GM12878 (cell line): ENCODE data around the gene ARHGEF16. TPM values are rescaled to one million over a fixed set of nuclear protein-coding genes. Genes with fewer than 3 reads are reported as not detected.

Experiments
- ATAC-seq: fragments of 200-7000 bp; cut with Tn5 transposase; 3 replicates; pipeline ENCODE4 v1.9.1; 2020; ENCODE audit warnings: mild to moderate bottlenecking, moderate library complexity
- BruUV-seq: library from RNA; stranded (reverse); fragments of 400-500 nt; replicated peaks from 2 replicates; lab custom pipeline; 2021; lab: Mats Ljungman, UMichigan
- CTCF ChIA-PET: fragments of 300-600 bp; sonication (Branson Sonifier 250); formaldehyde crosslinking; extraction: SDS; loops from one replicate; lab custom pipeline; 2021; ENCODE audit warnings: inconsistent platforms; lab: Yijun Ruan, JAX
- POLR2A ChIA-PET: fragments of 350-600 bp; formaldehyde crosslinking; extraction: SDS; loops from one replicate; lab custom pipeline; 2021; ENCODE audit warnings: inconsistent platforms; lab: Charles Lee
- RAD21 ChIA-PET: fragments of 300-600 bp; sonication (Branson Sonifier 250); formaldehyde crosslinking; loops from one replicate; lab custom pipeline; 2023; ENCODE audit warnings: antibody characterized with exemption; ENCODE audit not compliant: unreplicated experiment; lab: Charles Lee
- SMC1A ChIA-PET: fragments of 300-600 bp; sonication (Branson Sonifier 250); formaldehyde crosslinking; loops from one replicate; lab custom pipeline; 2023; ENCODE audit not compliant: unreplicated experiment, uncharacterized antibody; lab: Charles Lee
- DNase-seq: peaks from one replicate; pipeline ENCODE4 v3.0.0-alpha.2; 2011; ENCODE audit warnings: low read depth, low spot score
- FAIRE-seq: peaks from 3 replicates; lab custom pipeline; 2011; peaks lifted over from hg19 to GRCh38; lab: Jason Lieb, UNC
- H2AFZ ChIP-seq: 2 replicates; pipeline ENCODE4 v1.6.0; 2011; ENCODE audit warnings: low read depth, low read length, control low read depth; ENCODE audit not compliant: control insufficient read depth
- H3K27ac ChIP-seq: 2 replicates; pipeline ENCODE4 v1.5.1; 2011; ENCODE audit warnings: control low read depth; ENCODE audit not compliant: control insufficient read depth, insufficient read depth
- H3K27me3 ChIP-seq, 2 experiments: replicated peaks in 1 of 2; 2 replicates each; pipeline versions ENCODE4 v1.6.0 to v1.6.1; 2011; ENCODE audit warnings: low read length in 1 of 2; ENCODE audit not compliant: control insufficient read depth in 2 of 2, insufficient read depth in 2 of 2
- H3K36me3 ChIP-seq, 2 experiments: 2 replicates each; pipeline ENCODE4 v1.5.1; 2011; ENCODE audit warnings: low read length in 1 of 2; ENCODE audit not compliant: control insufficient read depth in 2 of 2, insufficient read depth in 2 of 2
- H3K4me1 ChIP-seq: 2 replicates; pipeline ENCODE4 v1.6.1; 2011; ENCODE audit warnings: mild to moderate bottlenecking, low read length, moderate library complexity, mixed read lengths; ENCODE audit not compliant: control insufficient read depth, insufficient read depth
- H3K4me2 ChIP-seq: 2 replicates; pipeline ENCODE4 v1.6.0; 2011; ENCODE audit warnings: control low read depth; ENCODE audit not compliant: control insufficient read depth, insufficient read depth
- H3K4me3 ChIP-seq: fragments of 200-600 bp; sonication (generic); 2 replicates; pipeline ENCODE4 v1.5.1; 2016
- H3K79me2 ChIP-seq: 2 replicates; pipeline ENCODE4 v1.6.0; 2011; ENCODE audit warnings: low read length; ENCODE audit not compliant: control insufficient read depth, insufficient read depth
- H3K9ac ChIP-seq: 2 replicates; pipeline ENCODE4 v1.8.0; 2011; ENCODE audit warnings: low read length, control low read depth, mixed read lengths; ENCODE audit not compliant: control insufficient read depth, insufficient read depth
- H3K9me3 ChIP-seq: replicated peaks from 3 replicates; pipeline ENCODE4 v1.5.1; 2011; ENCODE audit warnings: mild to moderate bottlenecking, low read length; ENCODE audit not compliant: control insufficient read depth, insufficient read depth
- H4K20me1 ChIP-seq: 2 replicates; pipeline ENCODE4 v1.6.0; 2011; ENCODE audit not compliant: control insufficient read depth, insufficient read depth
- DPF2 ChIP-seq: fragments of 450-650 bp; IDR thresholded peaks from 2 replicates; pipeline ENCODE4 v1.6.1; 2017; ENCODE audit warnings: mild to moderate bottlenecking
- KLF5 ChIP-seq: fragments of 450-650 bp; IDR thresholded peaks from 2 replicates; pipeline ENCODE4 v1.6.1; 2014; ENCODE audit warnings: mild to moderate bottlenecking; ENCODE audit not compliant: partially characterized antibody
- MTA3 ChIP-seq: IDR thresholded peaks from 2 replicates; pipeline ENCODE4 v1.6.1; 2012; ENCODE audit warnings: low read length, inconsistent platforms, borderline replicate concordance
- STAT1 ChIP-seq: fragments of 450-650 bp; conservative IDR thresholded peaks from 2 replicates; pipeline ENCODE4 v1.6.1; 2014; ENCODE audit warnings: antibody characterized with exemption, mild to moderate bottlenecking
- ZNF274 ChIP-seq: IDR thresholded peaks from one replicate; pipeline ENCODE4 v1.8.0; 2011; ENCODE audit not compliant: insufficient read length, insufficient read depth
- ZNF687 ChIP-seq: fragments of 450-650 bp; IDR thresholded peaks from 2 replicates; pipeline ENCODE4 v1.6.1; 2017; ENCODE audit warnings: mild to moderate bottlenecking, moderate library complexity
- WGBS: methylation state at CpG from one replicate; pipeline ENCODE4 v1.1.6; 2016; ENCODE audit warnings: low lambda C conversion rate; ENCODE audit not compliant: insufficient replicate concordance, insufficient coverage; ENCODE audit errors: missing lambda C conversion rate; 5-methylcytosine and 5-hydroxymethylcytosine counted together
- in situ Hi-C: fragments of 300-500 bp; cut with MboI; formaldehyde crosslinking; loops from 9 replicates; pipeline ENCODE4 v1.14.3; 2018; ENCODE audit warnings: mixed read lengths
- intact Hi-C: fragments of 100-400 bp; cut with micrococcal nuclease; formaldehyde crosslinking; loops from one replicate; pipeline ENCODE4 v1.14.2; 2022; ENCODE audit not compliant: unreplicated experiment
- polyA plus RNA-seq, 11 experiments: library from polyadenylated mRNA; depleted of rRNA in 4 of 11; unstranded in 6 of 11; stranded (reverse) in 5 of 11; fragments of >200 nt; fragmentation: Nextera tagmentation in 4 of 11; fragmentation: Illumina TruSeq in 1 of 11; extraction: Ambion mirVana in 4 of 11; extraction: Trizol in 1 of 11; gene quantifications; 1 replicate in 1 of 11; 2 replicates in 10 of 11; pipeline versions ENCODE4 v1.2.1 to v1.2.3, GENCODE V29; 2011 to 2016; ENCODE audit warnings: inconsistent platforms in 2 of 11, missing spikeins in 2 of 11, low read depth in 1 of 11
- total RNA-seq, 4 experiments: library from RNA; depleted of rRNA in 3 of 4; stranded (reverse); fragments of >200 nt in 3 of 4; fragmentation: Illumina TruSeq in 1 of 4; extraction: Trizol in 1 of 4; gene quantifications; 2 replicates each; pipeline versions ENCODE4 v1.2.1 to v1.2.3, GENCODE V29; 2013 to 2021
- TF ChIP-seq, protein P1 (sequence below): fragments of 450-650 bp; formaldehyde crosslinking; IDR thresholded peaks from 2 replicates; pipeline ENCODE4 v1.5.0; 2022; ENCODE audit warnings: mild to moderate bottlenecking, missing genetic modification characterization

Gene ARHGEF16
- total and polyA plus RNA-seq, 10 of the 15 experiments (the other 5 are each of a cell fraction or from before 2014, with no cell fraction given) = not detected

DNA sequence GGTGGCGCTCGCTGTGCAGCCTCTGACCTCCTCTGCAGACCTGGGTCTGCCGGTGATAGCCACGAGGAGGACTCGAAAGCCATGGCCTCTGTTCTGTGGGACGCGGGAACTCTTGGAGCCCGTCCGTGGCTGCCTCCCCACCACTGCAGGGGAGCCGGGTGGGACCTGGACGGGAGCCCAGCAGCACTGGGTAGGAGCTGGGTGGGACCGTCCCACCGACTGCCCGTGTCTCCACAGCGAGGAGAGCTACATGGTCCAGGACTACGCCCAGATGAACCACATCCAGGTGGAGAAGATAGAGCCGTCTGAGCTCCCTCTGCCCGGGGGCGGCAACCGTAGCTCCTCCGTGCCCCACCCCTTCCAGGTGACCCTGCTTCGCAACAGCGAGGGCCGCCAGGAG is 23.7 kb downstream of the ARHGEF16 start (continued):
- TF ChIP-seq ZNF274 = no peak
- TF ChIP-seq DPF2 = no peak
- no peak for TF ChIP-seq KLF5
- no peak for TF ChIP-seq MTA3
- no peak for TF ChIP-seq ZNF687

- ChIA-PET CTCF (no interaction called here), POLR2A (no interaction called here), RAD21 (no interaction called here), SMC1A (no interaction called here)
- Histone ChIP-seq H3K9ac (no peak overlapping the region), H3K79me2 (no peaks in the 10 kb centered on the region), H4K20me1 (no peaks in the 10 kb centered on the region), H3K27ac (no peak overlapping the region), H3K4me3 (no peak overlapping the region), H2AFZ (no peak overlapping the region), H3K4me2 (no peak overlapping the region), H3K27me3 (no peaks in the 10 kb centered on the region), H3K36me3 (no peaks in the 10 kb centered on the region), H3K9me3 (no peaks in the 10 kb centered on the region), H3K4me1 (no peaks in the 10 kb centered on the region)
- DNase-seq = no peak
- WGBS = 34% methylated on average over 25 of the region's 30 CpGs
- no TSS peak for BruUV-seq
- in situ Hi-C loops (loop anchor here (10.0 kb wide), 1 partner anchor 145 kb away; the partner anchor contains the start of gene TPRG1L), intact Hi-C loops (no loop called here)
- ATAC-seq = no peak
- no peak for TF ChIP-seq STAT1
- TF ChIP-seq, protein P1, sequence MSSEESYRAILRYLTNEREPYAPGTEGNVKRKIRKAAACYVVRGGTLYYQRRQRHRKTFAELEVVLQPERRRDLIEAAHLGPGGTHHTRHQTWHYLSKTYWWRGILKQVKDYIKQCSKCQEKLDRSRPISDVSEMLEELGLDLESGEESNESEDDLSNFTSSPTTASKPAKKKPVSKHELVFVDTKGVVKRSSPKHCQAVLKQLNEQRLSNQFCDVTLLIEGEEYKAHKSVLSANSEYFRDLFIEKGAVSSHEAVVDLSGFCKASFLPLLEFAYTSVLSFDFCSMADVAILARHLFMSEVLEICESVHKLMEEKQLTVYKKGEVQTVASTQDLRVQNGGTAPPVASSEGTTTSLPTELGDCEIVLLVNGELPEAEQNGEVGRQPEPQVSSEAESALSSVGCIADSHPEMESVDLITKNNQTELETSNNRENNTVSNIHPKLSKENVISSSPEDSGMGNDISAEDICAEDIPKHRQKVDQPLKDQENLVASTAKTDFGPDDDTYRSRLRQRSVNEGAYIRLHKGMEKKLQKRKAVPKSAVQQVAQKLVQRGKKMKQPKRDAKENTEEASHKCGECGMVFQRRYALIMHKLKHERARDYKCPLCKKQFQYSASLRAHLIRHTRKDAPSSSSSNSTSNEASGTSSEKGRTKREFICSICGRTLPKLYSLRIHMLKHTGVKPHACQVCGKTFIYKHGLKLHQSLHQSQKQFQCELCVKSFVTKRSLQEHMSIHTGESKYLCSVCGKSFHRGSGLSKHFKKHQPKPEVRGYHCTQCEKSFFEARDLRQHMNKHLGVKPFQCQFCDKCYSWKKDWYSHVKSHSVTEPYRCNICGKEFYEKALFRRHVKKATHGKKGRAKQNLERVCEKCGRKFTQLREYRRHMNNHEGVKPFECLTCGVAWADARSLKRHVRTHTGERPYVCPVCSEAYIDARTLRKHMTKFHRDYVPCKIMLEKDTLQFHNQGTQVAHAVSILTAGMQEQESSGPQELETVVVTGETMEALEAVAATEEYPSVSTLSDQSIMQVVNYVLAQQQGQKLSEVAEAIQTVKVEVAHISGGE (CRISPR knock-in tag) = no peak
- FAIRE-seq = no peak
These were observed 25.3 kb downstream of the ARHGEF16 start for GRCh38 chr1:3479511-3480368.
